GM23338 (cell line): ENCODE measurements around the gene MDM2. TPM values are rescaled to one million over a fixed set of nuclear protein-coding genes. Genes with fewer than 3 reads are reported as not detected.

Experiments used
- ATAC-seq: fragments of 200-7000 bp; cut with Tn5 transposase; 3 replicates; pipeline ENCODE4 v1.9.1; 2020
- DNase-seq: peaks from one replicate; pipeline ENCODE4 v3.0.0-alpha.2; 2015; ENCODE audit warnings: low spot score
- H2AFZ ChIP-seq: fragments of 200-600 bp; sonication (generic); 2 replicates; pipeline ENCODE4 v1.8.0; 2016; ENCODE audit warnings: antibody characterized with exemption, mild to moderate bottlenecking, moderate library complexity
- H3F3A ChIP-seq: fragments of 200-600 bp; sonication (generic); replicated peaks from 2 replicates; pipeline ENCODE4 v1.8.0; 2017; ENCODE audit warnings: antibody characterized with exemption, mixed run types, low read depth
- H3K27ac ChIP-seq: fragments of 200-600 bp; sonication (generic); 2 replicates; pipeline ENCODE4 v1.6.1; 2016; ENCODE audit warnings: low read depth
- H3K27me3 ChIP-seq: fragments of 200-600 bp; sonication (generic); 2 replicates; pipeline ENCODE4 v1.8.0; 2016; ENCODE audit warnings: mild to moderate bottlenecking, mixed run types, moderate library complexity; ENCODE audit not compliant: insufficient read depth
- H3K36me3 ChIP-seq: fragments of 200-600 bp; sonication (generic); 2 replicates; pipeline ENCODE4 v1.8.0; 2016; ENCODE audit warnings: mild to moderate bottlenecking; ENCODE audit not compliant: insufficient read depth
- H3K4me1 ChIP-seq: fragments of 200-600 bp; sonication (generic); 2 replicates; pipeline ENCODE4 v1.8.0; 2016; ENCODE audit warnings: mild to moderate bottlenecking, moderate library complexity; ENCODE audit not compliant: insufficient read depth
- H3K4me2 ChIP-seq: fragments of 200-600 bp; sonication (generic); 2 replicates; pipeline ENCODE4 v1.7.1; 2017; ENCODE audit warnings: mixed run types
- H3K4me3 ChIP-seq: fragments of 200-600 bp; sonication (generic); 2 replicates; pipeline ENCODE4 v1.6.1; 2016; ENCODE audit warnings: mixed run types
- H3K79me2 ChIP-seq: fragments of 200-600 bp; sonication (generic); replicated peaks from 2 replicates; pipeline ENCODE4 v1.8.0; 2017; ENCODE audit warnings: mild to moderate bottlenecking; ENCODE audit not compliant: insufficient read depth
- H3K9me2 ChIP-seq: fragments of 200-600 bp; sonication (generic); 2 replicates; pipeline ENCODE4 v1.8.0; 2017; ENCODE audit not compliant: insufficient read depth
- H4K20me1 ChIP-seq: fragments of 200-600 bp; sonication (generic); replicated peaks from 2 replicates; pipeline ENCODE4 v1.8.0; 2017; ENCODE audit warnings: mild to moderate bottlenecking; ENCODE audit not compliant: insufficient read depth
- H3K27ac Mint-ChIP-seq: 2 replicates; pipeline ENCODE4 v1.8.0; 2020; ENCODE audit warnings: inconsistent platforms, mild to moderate bottlenecking, moderate library complexity, mixed read lengths
- H3K27me3 Mint-ChIP-seq: 3 replicates; pipeline ENCODE4 v1.8.0; 2022; ENCODE audit warnings: low read depth, mild to moderate bottlenecking, moderate library complexity, mixed read lengths, inconsistent platforms; ENCODE audit not compliant: insufficient read depth, poor library complexity
- H3K36me3 Mint-ChIP-seq: 3 replicates; pipeline ENCODE4 v1.8.0; 2021; ENCODE audit warnings: low read depth, mild to moderate bottlenecking, inconsistent platforms, moderate library complexity, mixed read lengths
- H3K4me1 Mint-ChIP-seq: 3 replicates; pipeline ENCODE4 v1.8.0; 2020; ENCODE audit warnings: mild to moderate bottlenecking, inconsistent platforms, mixed read lengths
- H3K4me3 Mint-ChIP-seq: 3 replicates; pipeline ENCODE4 v1.8.0; 2021; ENCODE audit warnings: moderate library complexity, mild to moderate bottlenecking, inconsistent platforms, mixed read lengths
- H3K9me3 Mint-ChIP-seq: 3 replicates; pipeline ENCODE4 v1.8.0; 2020; ENCODE audit warnings: moderate library complexity, mild to moderate bottlenecking, inconsistent platforms, mixed read lengths
- CREB1 ChIP-seq: fragments of 250-450 bp; sonication (Bioruptor Pico); IDR thresholded peaks from 2 replicates; pipeline ENCODE4 v1.5.0; 2020; ENCODE audit warnings: low read depth, mild to moderate bottlenecking, moderate library complexity
- CTCF ChIP-seq, 2 experiments: fragments of 200-600 bp in 1 of 2; sonication (generic) in 1 of 2; conservative IDR thresholded peaks; 2 replicates each; pipeline versions ENCODE4 v1.5.1 to v1.6.1; 2016 to 2017; ENCODE audit warnings: antibody characterized with exemption in 2 of 2, low read depth in 2 of 2, mild to moderate bottlenecking in 2 of 2, moderate library complexity in 1 of 2
- ETS1 ChIP-seq: IDR thresholded peaks from 2 replicates; pipeline ENCODE4 v1.6.1; 2016; ENCODE audit warnings: antibody characterized with exemption
- EZH2 ChIP-seq: fragments of 200-600 bp; sonication (generic); IDR thresholded peaks from one replicate; pipeline ENCODE4 v1.8.0; 2017; ENCODE audit warnings: antibody characterized with exemption, mild to moderate bottlenecking, low read depth; ENCODE audit not compliant: unreplicated experiment
- JUNB ChIP-seq: IDR thresholded peaks from one replicate; pipeline ENCODE4 v1.6.1; 2016; ENCODE audit warnings: antibody characterized with exemption; ENCODE audit not compliant: unreplicated experiment
- NANOG ChIP-seq: IDR thresholded peaks from 2 replicates; pipeline ENCODE4 v1.6.1; 2016; ENCODE audit warnings: antibody characterized with exemption, borderline replicate concordance
- POLR2AphosphoS5 ChIP-seq: IDR thresholded peaks from 2 replicates; pipeline ENCODE4 v1.6.1; 2016; ENCODE audit warnings: antibody characterized with exemption, low read depth
- STAT1 ChIP-seq: IDR thresholded peaks from one replicate; pipeline ENCODE4 v1.6.1; 2016; ENCODE audit warnings: antibody characterized with exemption; ENCODE audit not compliant: unreplicated experiment
- ZNF114 ChIP-seq: fragments of 250-450 bp; sonication (Bioruptor Pico); IDR thresholded peaks from 2 replicates; pipeline ENCODE4 v1.5.0; 2020; ENCODE audit warnings: mild to moderate bottlenecking, moderate library complexity
- ZNF331 ChIP-seq: fragments of 250-450 bp; sonication (Bioruptor Pico); IDR thresholded peaks from 2 replicates; pipeline ENCODE4 v1.5.0; 2020; ENCODE audit warnings: low read depth, mild to moderate bottlenecking, moderate library complexity
- polyA plus RNA-seq: library from polyadenylated mRNA; unstranded; fragments of >200 nt; fragmentation: Nextera tagmentation; extraction: Ambion mirVana; gene quantifications from 2 replicates; pipeline ENCODE4 v1.2.1, GENCODE V29; 2016
- total RNA-seq: library from RNA; depleted of rRNA; stranded (reverse); fragments of >200 nt; shearing (Covaris generic); gene quantifications from 2 replicates; pipeline ENCODE4 v1.2.3, GENCODE V29; 2014

MDM2 gene
- total and polyA plus RNA-seq, 2 experiments from 2014 or later, result 105 to 136 TPM

GRCh38 chr12:68873316-68873715, 65.3 kb downstream of the MDM2 start:
- no peak overlapping the region for H3K4me3 Mint-ChIP-seq
- no peaks in the 10 kb centered on the region for H3K79me2 ChIP-seq
- no peak overlapping the region for H3K27ac ChIP-seq
- H3K27me3 ChIP-seq, result no peaks in the 10 kb centered on the region
- H3K4me1 ChIP-seq, result no peaks in the 10 kb centered on the region
- no peak overlapping the region for H2AFZ ChIP-seq
- no peak overlapping the region for H3K4me2 ChIP-seq
- no peaks in the 10 kb centered on the region for H3K9me2 ChIP-seq
- H3K27ac Mint-ChIP-seq, result no peak overlapping the region
- DNase-seq, result no peak
- H3K4me1 Mint-ChIP-seq, result peaks cover 5% of the 10 kb centered on the region
- ATAC-seq, result no peak
- TF ChIP-seq ZNF331 (CRISPR knock-in tag) (no peak), CTCF (conservative IDR thresholded peaks at IDR 0.05; ENCODE audit: low read depth in 2 of 2) (no peak)
- no peaks in the 10 kb centered on the region for H3F3A ChIP-seq
- no peaks in the 10 kb centered on the region for H3K9me3 Mint-ChIP-seq
- no peaks in the 10 kb centered on the region for H3K36me3 ChIP-seq
- H3K4me3 ChIP-seq, result no peak overlapping the region
- no peaks in the 10 kb centered on the region for H4K20me1 ChIP-seq
- H3K27me3 Mint-ChIP-seq, result peaks cover 3% of the 10 kb centered on the region
- no peaks in the 10 kb centered on the region for H3K36me3 Mint-ChIP-seq

- H3K27ac ChIP-seq, result no peak overlapping the region
- no peaks in the 10 kb centered on the region for H3K36me3 ChIP-seq
- no peak overlapping the region for H3K4me2 ChIP-seq
- Mint-ChIP-seq H3K4me1 (no peaks in the 10 kb centered on the region), H3K36me3 (no peaks in the 10 kb centered on the region), H3K4me3 (no peak overlapping the region), H3K9me3 (no peaks in the 10 kb centered on the region), H3K27me3 (peaks cover 3% of the 10 kb centered on the region), H3K27ac (no peak overlapping the region)
- DNase-seq (no peak), ATAC-seq (no peak)
- H2AFZ ChIP-seq, result peak overlapping the region; percentile 1; the same call in 1 of the 2 replicates
- H4K20me1 ChIP-seq, result no peaks in the 10 kb centered on the region
- H3K4me1 ChIP-seq, result no peaks in the 10 kb centered on the region
- H3K27me3 ChIP-seq, result no peaks in the 10 kb centered on the region
- no peaks in the 10 kb centered on the region for H3F3A ChIP-seq
- H3K4me3 ChIP-seq, result no peak overlapping the region
- H3K79me2 ChIP-seq, result no peaks in the 10 kb centered on the region
- H3K9me2 ChIP-seq, result no peaks in the 10 kb centered on the region
- no peak for TF ChIP-seq NANOG
These were observed 68.5 kb downstream of the MDM2 start for GRCh38 chr12:68876461-68876860.

GRCh38 chr12:68877583-68877982, 69.6 kb downstream of the MDM2 start:
- Histone ChIP-seq H3K36me3 (no peaks in the 10 kb centered on the region), H3K27ac (no peak overlapping the region), H4K20me1 (no peaks in the 10 kb centered on the region), H3K9me2 (no peaks in the 10 kb centered on the region), H3K4me3 (no peak overlapping the region), H3K4me2 (no peak overlapping the region), H3K79me2 (no peaks in the 10 kb centered on the region), H3K4me1 (no peaks in the 10 kb centered on the region), H3F3A (no peaks in the 10 kb centered on the region), H3K27me3 (no peaks in the 10 kb centered on the region), H2AFZ (no peak overlapping the region)
- ATAC-seq (no peak), DNase-seq (no peak)
- Mint-ChIP-seq H3K4me3 (no peak overlapping the region), H3K4me1 (no peaks in the 10 kb centered on the region), H3K9me3 (no peaks in the 10 kb centered on the region), H3K27me3 (peaks cover 3% of the 10 kb centered on the region), H3K36me3 (no peaks in the 10 kb centered on the region), H3K27ac (no peak overlapping the region)
- no peak for TF ChIP-seq CTCF (conservative IDR thresholded peaks at IDR 0.05; ENCODE audit: low read depth in 2 of 2)
- no peak for TF ChIP-seq JUNB
- no peak for TF ChIP-seq CREB1
- TF ChIP-seq EZH2, result no peak
- TF ChIP-seq ZNF114 (CRISPR knock-in tag), result no peak
- no peak for TF ChIP-seq NANOG
- TF ChIP-seq STAT1, result no peak
- TF ChIP-seq POLR2AphosphoS5, result no peak
- TF ChIP-seq ETS1, result no peak
